ENCODE measurements around the gene UBE2I. TPM values are rescaled to one million over a fixed set of nuclear protein-coding genes. Genes with fewer than 3 reads are reported as not detected.

Gene UBE2I
- total RNA-seq, 1 experiment from 2014 or later: 212 TPM

DNA sequence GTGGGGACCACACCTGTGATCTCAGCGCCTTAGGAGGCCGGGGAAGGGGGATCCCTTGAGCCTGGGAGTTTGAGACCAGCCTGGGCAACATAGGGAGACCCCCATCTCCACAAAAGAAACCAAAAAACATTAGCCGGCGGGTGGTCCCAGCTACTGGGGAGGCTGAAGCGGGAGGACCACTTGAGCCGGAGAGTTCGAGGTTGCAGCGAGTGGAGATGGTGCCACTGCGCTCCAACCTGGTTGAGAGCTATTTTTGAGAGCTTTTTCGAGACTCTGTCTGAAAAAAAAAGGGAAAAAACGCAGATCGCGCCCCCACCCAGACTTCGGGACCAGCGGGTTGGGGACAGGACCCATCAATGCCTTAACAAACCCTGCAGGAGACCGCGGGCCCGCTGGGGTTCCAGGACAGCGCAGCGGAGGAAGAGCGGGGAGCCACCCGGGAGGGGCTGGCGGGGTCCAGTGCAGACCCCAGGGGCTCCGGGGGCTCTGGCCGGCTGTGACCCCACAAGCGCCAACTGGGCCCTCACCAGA is 23.2 kb downstream of the UBE2I start:
- TF ChIP-seq ZFX (IDR thresholded peaks at IDR 0.05): no peak
- no peak for TF ChIP-seq CBX3 (IDR thresholded peaks at IDR 0.05; ENCODE audit: low read depth)
- TF ChIP-seq RAD21 (IDR thresholded peaks at IDR 0.05; ENCODE audit: low read depth): no peak
- H3K4me2 ChIP-seq (ENCODE audit: low read length): peak overlapping the region; percentile 87; the same call in 1 of the 2 replicates
- ChIA-PET POLR2A (interaction anchor here (1.0 kb wide), 1 partner anchor 24 kb away, joined by 3 read pairs; no protein-coding TSS in a partner anchor), CTCF (interaction anchor here (1.1 kb wide), 1 partner anchor 17 kb away, joined by 3 read pairs; no protein-coding TSS in a partner anchor), RAD21 (ENCODE audit: low non-redundant PET in 1 of 2, low total read pairs in 2 of 2, uncharacterized antibody in 2 of 2, unreplicated experiment in 2 of 2) (no interaction called here)
- H3K4me3 ChIP-seq (replicated peaks in 1 of 2; ENCODE audit: low read depth in 1 of 2, low read length in 2 of 2): no peak overlapping the region
- no peaks in the 10 kb centered on the region for H3K9me2 ChIP-seq (ENCODE audit: insufficient read depth)
- no peaks in the 10 kb centered on the region for H3K27me3 ChIP-seq (ENCODE audit: insufficient read depth, low read length)
- H3K4me1 ChIP-seq (ENCODE audit: control insufficient read depth in 1 of 2, insufficient read depth in 2 of 2, low read length in 2 of 2): peaks cover 15 to 30% of the 10 kb centered on the region in 2 experiments; a peak in 3 of 4 replicates
- no peaks in the 10 kb centered on the region for H4K20me1 ChIP-seq (ENCODE audit: insufficient read depth)
- H3K36me3 ChIP-seq (ENCODE audit: control insufficient read depth in 1 of 2, insufficient read depth in 2 of 2, low read length in 2 of 2): no peaks in the 10 kb centered on the region
- no peak overlapping the region for H3K9ac ChIP-seq (ENCODE audit: low read length)
- peak overlapping the region; percentile 44; the same call in 1 of the 2 replicates for H3K27ac ChIP-seq (ENCODE audit: low read depth, low read length)
- BruUV-seq (replicated peaks): no TSS peak
- ATAC-seq (no peak), DNase-seq (ENCODE audit: low read depth, low spot score) (no peak)
- H3K9me3 ChIP-seq (ENCODE audit: control insufficient read depth in 1 of 2, insufficient read depth in 1 of 2, low read depth in 1 of 2, low read length in 2 of 2): no peaks in the 10 kb centered on the region; a peak in 1 of 4 replicates
- intact Hi-C loops (cut with micrococcal nuclease): no loop called here
- H3K79me2 ChIP-seq (ENCODE audit: insufficient read depth, low read length): no peaks in the 10 kb centered on the region
- H2AFZ ChIP-seq (ENCODE audit: low read depth, low read length, poor library complexity, severe bottlenecking): no peak overlapping the region

DNA sequence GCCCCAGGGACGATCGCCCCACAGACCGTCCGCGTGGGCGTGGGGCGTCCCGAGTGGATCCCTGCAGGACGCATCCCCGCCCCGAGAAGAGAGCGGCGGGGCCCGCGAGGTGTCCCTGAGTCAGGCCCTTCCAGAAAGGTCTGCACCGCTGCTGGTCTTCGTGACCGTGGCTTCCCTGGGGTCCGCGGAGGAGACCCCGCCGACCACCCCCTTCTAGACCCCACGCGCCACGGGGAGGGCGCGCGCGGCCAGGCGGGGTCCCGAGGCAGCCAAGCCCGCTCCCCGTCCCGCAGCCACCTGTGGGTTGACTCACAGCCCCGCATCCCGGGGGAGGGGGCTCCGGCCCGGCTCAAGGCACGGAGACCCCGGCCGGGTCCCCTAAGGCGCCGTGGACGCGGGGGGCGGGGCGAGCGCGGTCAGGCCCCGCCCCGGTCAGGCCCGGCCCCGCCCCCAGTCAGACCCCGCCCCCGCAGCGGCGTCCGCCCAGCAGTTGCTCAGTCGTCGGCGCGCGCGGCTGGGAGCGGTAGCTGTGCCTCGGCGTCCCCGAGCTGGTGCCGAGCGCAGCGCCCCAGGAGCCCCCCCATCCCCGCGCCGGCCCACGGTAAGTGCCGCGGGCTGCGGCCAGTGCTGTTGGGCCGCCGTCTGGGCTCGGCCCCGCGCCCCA is 23.8 kb downstream of the UBE2I start, which contains the start of gene BAIAP3:
TSS of gene BAIAP3 (plus strand) at position 497 of the 664 bp plus-strand sequence. CDS start 4,905 bp downstream, outside the sequence.
- POLR2A ChIA-PET: interaction anchor here (1.0 kb wide), 1 partner anchor 9 kb away, joined by 10 read pairs; no protein-coding TSS in a partner anchor
- Histone ChIP-seq H3K4me3 (replicated peaks in 1 of 2; ENCODE audit: low read depth in 1 of 2, low read length in 2 of 2) (peak within 1 kb of the TSS; percentile 52 to 72), H3K9ac (ENCODE audit: low read length) (peak within 1 kb of the TSS; percentile 67), H4K20me1 (ENCODE audit: insufficient read depth) (no peaks in the 10 kb centered on the region), H3K9me2 (ENCODE audit: insufficient read depth) (no peaks in the 10 kb centered on the region), H3K79me2 (ENCODE audit: insufficient read depth, low read length) (no peaks in the 10 kb centered on the region), H3K36me3 (ENCODE audit: control insufficient read depth in 1 of 2, insufficient read depth in 2 of 2, low read length in 2 of 2) (no peaks in the 10 kb centered on the region), H3K27ac (ENCODE audit: low read depth, low read length) (peak within 1 kb of the TSS; percentile 67; the same call in 1 of the 2 replicates), H3K4me2 (ENCODE audit: low read length) (peak within 1 kb of the TSS; percentile 87), H3K9me3 (ENCODE audit: control insufficient read depth in 1 of 2, insufficient read depth in 1 of 2, low read depth in 1 of 2, low read length in 2 of 2) (no peaks in the 10 kb centered on the region; a peak in 1 of 4 replicates), H2AFZ (ENCODE audit: low read depth, low read length, poor library complexity, severe bottlenecking) (no peak within 1 kb of the TSS), H3K27me3 (ENCODE audit: insufficient read depth, low read length) (no peaks in the 10 kb centered on the region), H3K4me1 (ENCODE audit: control insufficient read depth in 1 of 2, insufficient read depth in 2 of 2, low read length in 2 of 2) (peaks cover 17 to 34% of the 10 kb centered on the region in 2 experiments; a peak in 3 of 4 replicates)
- TF ChIP-seq JUND (IDR thresholded peaks at IDR 0.05) (no peak), POLR2A (IDR thresholded peaks at IDR 0.05; ENCODE audit: borderline replicate concordance, extremely low read depth, insufficient read depth, insufficient read length) (peak; percentile 60), POLR2AphosphoS5 (IDR thresholded peaks at IDR 0.05; ENCODE audit: low read depth, low read length) (peak; percentile 95), SP1 (IDR thresholded peaks at IDR 0.05; ENCODE audit: low read depth) (no peak)
- RAD21 ChIA-PET (ENCODE audit: low non-redundant PET in 1 of 2, low total read pairs in 2 of 2, uncharacterized antibody in 2 of 2, unreplicated experiment in 2 of 2): no interaction called here
- ATAC-seq (peak; percentile 79), DNase-seq (ENCODE audit: low read depth, low spot score) (no peak)
- BruUV-seq (replicated peaks): no TSS peak
- intact Hi-C loops (cut with micrococcal nuclease): no loop called here
- CTCF ChIA-PET: no interaction called here

All from HCT116 (cell line).